Activated naive CD4-positive, alpha-beta T cell treated with anti-CD3 and anti-CD28 coated beads, Interleukin-2, amount 50 U/mL, for 16 hours (primary cell): ENCODE measurements around the gene KRT81.
A peak's percentile ranks its signal among the peaks of the same experiment; 100 is the strongest.
"Not testable (repeated sequence)": the region's sequence is repeated elsewhere in the genome, so short reads cannot be mapped to it uniquely, and the experiment has no call there.

Experiments
- DNase-seq: peaks from one replicate; pipeline ENCODE4 v3.0.0-alpha.2; 2020

KRT81 gene

GRCh38 chr12:52317468-52318052, 26.2 kb upstream of the KRT81 start:
- no peak for DNase-seq

- DNase-seq = no peak
Observed at GRCh38 chr12:52316701-52317100, 25.4 kb upstream of the KRT81 start.

- DNase-seq = no peak
Observed at GRCh38 chr12:52316290-52316689, 25.0 kb upstream of the KRT81 start.

DNA sequence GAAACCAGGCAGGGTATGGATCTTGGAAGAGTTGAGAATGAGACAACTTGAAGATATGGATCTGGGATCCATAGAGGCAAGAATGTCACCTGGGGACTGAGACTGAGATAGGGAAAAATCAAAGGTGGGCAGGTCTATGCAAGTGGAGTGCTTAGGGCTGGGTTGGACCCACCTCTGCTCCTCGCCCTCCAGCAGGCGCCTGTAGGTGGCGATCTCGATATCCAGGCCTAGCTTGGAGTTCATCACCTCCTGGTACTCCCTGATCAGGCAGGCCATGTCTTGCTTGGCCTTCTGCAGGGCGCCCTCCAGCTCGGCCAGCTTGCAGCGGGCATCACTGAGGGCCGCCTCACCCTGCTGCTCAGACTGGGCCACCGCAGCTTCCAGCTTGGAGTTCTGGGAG, 24.4 kb upstream of the KRT81 start:
- peak; percentile 33 for DNase-seq

GRCh38 chr12:52314511-52314910, 23.2 kb upstream of the KRT81 start:
- no peak for DNase-seq

- DNase-seq = no peak
Observed at GRCh38 chr12:52313926-52314325, 22.6 kb upstream of the KRT81 start.

- no peak for DNase-seq
Observed at GRCh38 chr12:52313461-52313860, 22.1 kb upstream of the KRT81 start.

DNA sequence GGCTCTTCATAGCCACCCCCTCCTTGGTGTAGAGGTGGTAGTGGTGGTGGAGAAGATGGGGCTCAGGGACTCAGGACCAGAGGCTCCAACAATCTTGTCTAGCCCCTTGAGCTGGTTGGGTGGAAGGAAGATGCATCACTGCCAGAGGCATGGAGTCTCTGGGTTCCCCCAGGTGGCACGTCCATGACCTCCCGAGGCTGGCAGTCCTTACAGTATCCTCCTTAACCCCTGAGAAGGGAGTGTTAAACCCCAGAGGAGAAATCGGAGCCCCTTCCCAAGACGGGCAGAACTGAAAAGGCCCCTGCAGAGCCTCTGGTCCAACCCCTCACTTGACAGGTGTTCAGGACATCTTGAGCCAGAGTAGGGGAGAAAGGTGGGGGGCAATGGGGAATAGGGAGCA, 20.8 kb upstream of the KRT81 start:
- no peak for DNase-seq

DNA sequence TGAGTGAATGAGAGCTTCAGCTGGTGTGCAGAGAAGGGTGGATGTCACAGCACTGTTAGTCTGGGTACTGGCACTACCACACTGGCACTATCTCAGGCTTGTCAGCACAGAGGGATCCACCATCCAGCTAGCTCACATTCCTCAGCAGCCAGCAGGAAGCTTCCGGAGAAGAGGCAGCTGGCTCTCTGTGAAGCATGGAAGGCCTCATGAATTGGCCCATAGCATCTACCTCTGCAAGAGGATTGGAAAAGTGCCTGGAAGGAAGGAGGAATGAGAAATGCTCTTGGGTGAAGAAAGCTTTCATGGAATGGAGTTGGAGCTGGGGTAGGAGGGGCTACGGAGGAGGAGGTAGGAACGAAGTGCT, 19.9 kb upstream of the KRT81 start:
- DNase-seq = no peak

DNA sequence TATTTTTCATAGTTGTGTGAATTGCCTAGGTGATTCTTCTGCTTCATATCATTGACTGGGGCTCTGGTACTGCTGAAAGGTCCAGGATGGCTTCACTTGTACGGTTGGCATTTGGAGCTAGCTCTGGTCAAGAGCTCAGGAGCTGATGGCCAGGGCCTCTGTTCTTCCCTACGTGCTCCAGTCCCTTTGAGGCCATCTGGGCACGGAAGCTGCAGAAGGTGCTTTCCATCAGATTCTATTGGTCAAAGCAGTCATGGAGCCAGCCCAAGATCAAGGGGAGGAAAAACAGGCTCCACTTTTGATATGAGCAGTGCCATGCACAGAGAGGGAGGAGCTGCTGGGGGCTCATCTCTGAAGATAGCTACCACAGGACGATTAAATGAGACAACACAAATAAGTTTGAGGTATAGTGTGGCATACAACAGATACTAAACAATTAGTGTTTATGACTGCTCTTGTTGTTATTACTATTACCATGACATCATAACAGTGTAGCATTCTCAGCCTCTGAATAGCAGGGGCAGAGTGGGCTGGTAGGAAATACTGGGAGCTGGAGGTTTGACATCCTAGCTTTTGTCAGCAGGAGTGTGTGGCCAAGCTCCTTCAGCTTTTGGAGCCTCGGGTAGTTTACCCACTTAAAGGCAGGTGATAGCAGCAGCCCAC, 19.4 kb upstream of the KRT81 start:
- no peak for DNase-seq

- DNase-seq = no peak
Observed at GRCh38 chr12:52308806-52309425, 17.6 kb upstream of the KRT81 start.

DNA sequence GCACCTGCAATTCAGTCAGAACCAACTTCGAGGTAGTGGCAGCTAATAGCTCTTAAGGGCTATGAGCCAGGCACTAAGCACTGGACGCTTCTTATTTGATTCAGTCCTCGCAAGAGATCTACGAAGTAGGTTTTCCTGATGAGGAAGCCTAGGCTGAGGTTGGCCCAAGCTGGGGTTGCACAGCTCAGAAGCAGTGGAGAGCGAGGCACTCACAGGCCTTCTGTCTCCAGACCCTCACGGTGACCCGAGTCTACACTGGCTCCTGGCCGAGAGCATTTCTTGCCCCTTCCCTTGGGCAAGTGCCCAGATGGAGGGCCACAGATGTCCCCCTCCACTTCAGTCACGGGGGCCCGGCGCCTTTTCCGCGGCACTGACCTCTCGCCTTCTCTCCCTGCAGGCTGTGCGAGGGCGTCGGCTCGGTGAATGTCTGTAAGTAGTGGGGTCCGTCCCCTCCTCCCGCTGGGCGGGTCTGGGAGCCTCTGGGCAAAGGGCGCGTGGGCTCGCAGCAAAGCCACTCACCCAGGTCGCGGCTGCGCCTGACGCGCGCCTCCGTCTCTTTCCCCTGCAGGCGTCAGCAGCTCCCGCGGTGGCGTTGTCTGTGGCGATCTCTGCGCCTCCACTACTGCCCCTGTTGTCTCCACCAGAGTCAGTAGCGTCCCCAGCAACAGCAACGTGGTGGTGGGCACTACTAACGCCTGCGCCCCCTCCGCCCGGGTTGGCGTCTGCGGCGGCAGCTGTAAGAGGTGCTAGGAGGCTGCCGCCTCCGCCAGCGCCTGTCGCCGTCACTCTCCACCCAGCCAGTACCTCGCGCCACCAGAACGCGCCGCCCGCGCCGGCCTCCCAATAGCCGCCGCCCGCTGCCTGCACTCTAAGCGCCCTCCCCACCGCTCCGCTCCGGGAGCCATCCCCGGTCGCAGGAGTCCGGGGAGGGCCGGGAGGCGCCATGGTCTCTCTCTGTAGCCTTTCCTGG, 16.8 kb upstream of the KRT81 start:
- DNase-seq = peak; percentile 40

- no peak for DNase-seq
Observed at GRCh38 chr12:52306731-52307130, 15.4 kb upstream of the KRT81 start.

GRCh38 chr12:52305921-52306705, 14.8 kb upstream of the KRT81 start:
- DNase-seq = no peak

DNA sequence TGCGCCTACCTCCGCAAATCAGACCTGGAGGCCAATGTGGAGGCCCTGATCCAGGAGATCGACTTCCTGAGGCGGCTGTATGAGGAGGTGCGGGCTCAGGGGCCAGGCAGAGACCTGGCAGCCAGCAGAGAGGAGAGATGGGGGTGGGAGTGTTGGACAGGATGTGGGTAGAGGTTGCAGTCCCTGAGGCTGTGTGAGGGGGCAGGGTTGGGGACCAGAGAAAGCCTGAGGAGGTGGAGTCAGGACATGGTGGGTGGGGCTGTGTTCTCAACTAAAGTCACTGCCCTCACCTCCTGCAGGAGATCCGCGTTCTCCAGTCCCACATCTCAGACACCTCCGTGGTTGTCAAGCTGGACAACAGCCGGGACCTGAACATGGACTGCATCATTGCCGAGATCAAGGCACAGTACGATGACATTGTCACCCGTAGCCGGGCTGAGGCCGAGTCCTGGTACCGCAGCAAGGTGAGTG, 13.6 kb upstream of the KRT81 start:
- not testable (repeated sequence) for DNase-seq

- DNase-seq = not testable (repeated sequence)
Observed at GRCh38 chr12:52302242-52302914, 11.0 kb upstream of the KRT81 start.

DNA sequence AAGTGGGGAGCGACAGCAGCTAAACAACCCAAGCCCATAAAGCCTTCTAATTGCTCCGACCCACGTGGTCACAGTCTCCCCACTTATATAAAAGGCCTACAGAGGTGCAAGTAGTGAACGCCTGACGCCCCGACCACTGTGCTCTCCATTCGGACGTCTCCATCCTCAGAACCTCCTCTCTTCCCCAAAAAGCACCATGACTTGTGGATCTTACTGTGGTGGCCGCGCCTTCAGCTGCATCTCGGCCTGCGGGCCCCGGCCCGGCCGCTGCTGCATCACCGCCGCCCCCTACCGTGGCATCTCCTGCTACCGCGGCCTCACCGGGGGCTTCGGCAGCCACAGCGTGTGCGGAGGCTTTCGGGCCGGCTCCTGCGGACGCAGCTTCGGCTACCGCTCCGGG, 10.4 kb upstream of the KRT81 start:
- DNase-seq = not testable (repeated sequence)

GRCh38 chr12:52300796-52301691, 9.7 kb upstream of the KRT81 start:
- no peak for DNase-seq

- DNase-seq = no peak
Observed at GRCh38 chr12:52298677-52299190, 7.4 kb upstream of the KRT81 start.

DNA sequence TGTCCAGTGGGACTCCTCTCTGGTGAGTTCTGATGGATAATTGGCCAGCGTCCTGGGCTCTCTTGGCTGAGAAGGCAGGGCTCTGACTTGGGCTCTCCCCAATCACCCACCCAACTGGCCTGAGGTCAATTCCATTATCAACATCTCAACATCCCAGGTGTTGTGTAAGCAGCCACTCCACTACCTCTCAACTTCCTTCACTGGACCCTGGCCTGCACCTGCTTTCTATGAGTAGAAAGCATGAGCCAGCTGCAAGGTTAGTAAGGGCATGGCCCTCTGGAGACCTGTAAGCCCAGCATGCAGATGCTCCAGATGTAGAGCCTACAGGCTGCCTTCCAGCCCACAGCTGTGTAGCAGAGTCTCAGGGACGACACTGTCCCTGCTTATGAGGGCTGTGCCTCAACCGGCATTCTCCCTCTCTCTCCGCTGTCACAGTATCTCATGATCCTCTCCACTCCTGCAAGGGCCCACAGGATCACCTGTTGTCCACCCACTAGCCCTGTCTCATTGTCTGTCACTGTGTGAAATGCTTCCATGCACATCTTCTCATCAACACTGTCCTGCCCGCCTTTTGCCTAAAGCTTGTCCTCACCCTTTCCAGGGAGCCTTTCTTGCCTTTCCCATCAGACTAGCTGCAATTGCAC, 5.4 kb upstream of the KRT81 start:
- DNase-seq = no peak
